Lower leg skin (tissue), 4 donors: ENCODE measurements around the gene AP1AR. TPM values are rescaled to one million over a fixed set of nuclear protein-coding genes. Genes with fewer than 3 reads are reported as not detected.

ENCODE experiments used
- DNase-seq, 2 donors: peaks; one replicate each; pipeline ENCODE4 v3.0.0-alpha.2; 2019; ENCODE audit warnings: low spot score in 2 of 2
- H3K4me3 ChIP-seq: fragments of 200-600 bp; sonication (generic); 2 replicates; pipeline ENCODE4 v1.5.1; 2017; ENCODE audit warnings: mild to moderate bottlenecking, low read depth; ENCODE audit not compliant: poor library complexity, severe bottlenecking
- POLR2A ChIP-seq, 2 donors: fragments of 450-650 bp; IDR thresholded peaks; one replicate each; pipeline ENCODE4 v1.6.1; 2016 to 2017; ENCODE audit warnings: antibody characterized with exemption in 2 of 2, mild to moderate bottlenecking in 1 of 2, moderate library complexity in 1 of 2
- WGBS, 2 donors: methylation state at CpG; one replicate each; pipeline ENCODE4 v1.1.5; 2018; 5-methylcytosine and 5-hydroxymethylcytosine counted together
- intact Hi-C: fragments of 100-400 bp; cut with DNase I; formaldehyde crosslinking; loops from one replicate; pipeline ENCODE4 v1.15.0; 2023; ENCODE audit warnings: low total_unique reads
- total RNA-seq, 4 donors: library from RNA; depleted of rRNA; stranded (reverse); fragments of >200 nt; gene quantifications; one replicate each; pipeline ENCODE4 v1.1.0, GENCODE V29; 2016
- TF ChIP-seq, protein P1 (sequence below), 3 donors: fragments of 450-650 bp; IDR thresholded peaks; one replicate each; pipeline ENCODE4 v1.5.1; 2016; ENCODE audit warnings: antibody characterized with exemption in 3 of 3, mild to moderate bottlenecking in 3 of 3, moderate library complexity in 2 of 3

Gene AP1AR
- 10 to 100 TPM; 12.9 to 24.9 (median 17.4) TPM for total RNA-seq

- peak; percentile 75 to 96 for DNase-seq
- peak within 1 kb of the TSS; percentile 98 for H3K4me3 ChIP-seq
- intact Hi-C loops, result no loop called here
- 0% methylated on average over 39 to 62 of the region's 70 CpGs for WGBS, 2 donors
- TF ChIP-seq, protein P1, sequence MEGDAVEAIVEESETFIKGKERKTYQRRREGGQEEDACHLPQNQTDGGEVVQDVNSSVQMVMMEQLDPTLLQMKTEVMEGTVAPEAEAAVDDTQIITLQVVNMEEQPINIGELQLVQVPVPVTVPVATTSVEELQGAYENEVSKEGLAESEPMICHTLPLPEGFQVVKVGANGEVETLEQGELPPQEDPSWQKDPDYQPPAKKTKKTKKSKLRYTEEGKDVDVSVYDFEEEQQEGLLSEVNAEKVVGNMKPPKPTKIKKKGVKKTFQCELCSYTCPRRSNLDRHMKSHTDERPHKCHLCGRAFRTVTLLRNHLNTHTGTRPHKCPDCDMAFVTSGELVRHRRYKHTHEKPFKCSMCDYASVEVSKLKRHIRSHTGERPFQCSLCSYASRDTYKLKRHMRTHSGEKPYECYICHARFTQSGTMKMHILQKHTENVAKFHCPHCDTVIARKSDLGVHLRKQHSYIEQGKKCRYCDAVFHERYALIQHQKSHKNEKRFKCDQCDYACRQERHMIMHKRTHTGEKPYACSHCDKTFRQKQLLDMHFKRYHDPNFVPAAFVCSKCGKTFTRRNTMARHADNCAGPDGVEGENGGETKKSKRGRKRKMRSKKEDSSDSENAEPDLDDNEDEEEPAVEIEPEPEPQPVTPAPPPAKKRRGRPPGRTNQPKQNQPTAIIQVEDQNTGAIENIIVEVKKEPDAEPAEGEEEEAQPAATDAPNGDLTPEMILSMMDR (IDR thresholded peaks at IDR 0.05), result no peak
- no peak for TF ChIP-seq POLR2A (IDR thresholded peaks at IDR 0.05)
These were observed at the start of gene AP1AR for GRCh38 chr4:112231779-112232713. Gene AP1AR, plus strand, starts transcription at chr4:112231787. Its CDS starts 305 bp downstream, at chr4:112232092.

DNA sequence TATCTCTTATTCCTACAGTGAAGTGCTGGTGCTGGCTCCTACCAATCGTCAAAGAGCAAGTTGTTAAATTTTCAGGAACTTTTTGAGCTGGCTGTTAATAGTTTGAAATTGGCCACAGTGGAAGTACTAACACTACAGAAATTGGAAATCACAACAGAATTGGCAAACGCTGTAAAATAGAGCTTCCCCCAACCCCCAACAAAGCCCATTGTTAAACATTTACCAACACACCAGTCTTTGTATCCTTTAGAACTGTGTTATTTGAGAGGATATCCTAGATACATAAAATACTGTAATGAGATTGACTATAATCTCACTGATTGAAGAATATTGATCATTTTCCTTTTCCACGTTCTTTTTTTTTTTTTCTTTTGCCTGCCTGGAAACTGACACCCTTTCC, 49.0 kb upstream of the AP1AR start:
- WGBS, 2 donors, result 81 to 87% methylated on average over 3 of the region's 3 CpGs
- DNase-seq, result no peak
- no peak overlapping the region for H3K4me3 ChIP-seq
- intact Hi-C loops, result no loop called here
- TF ChIP-seq POLR2A (IDR thresholded peaks at IDR 0.05), result no peak
- TF ChIP-seq, protein P1 (IDR thresholded peaks at IDR 0.05), result no peak

DNA sequence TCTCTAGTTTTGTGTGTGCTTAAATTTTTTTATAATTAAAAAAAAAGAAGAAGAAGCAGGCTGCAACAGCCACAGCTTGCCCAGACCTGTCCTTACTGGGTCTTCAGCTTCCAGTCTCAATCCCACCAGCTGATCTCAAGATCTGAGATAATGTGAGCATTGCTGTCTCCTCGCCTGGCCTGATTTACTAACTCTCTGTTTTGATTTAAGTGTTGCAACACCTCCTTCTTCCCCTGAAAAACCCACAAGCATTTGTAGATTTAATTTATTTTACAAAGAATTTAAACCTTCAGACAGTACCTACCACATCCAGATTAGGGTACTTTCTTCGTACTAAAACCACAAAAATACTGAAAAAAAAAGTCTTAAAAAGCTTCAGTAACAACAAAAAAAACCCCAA, 48.3 kb upstream of the AP1AR start:
- DNase-seq, result no peak
- intact Hi-C loops, result no loop called here
- WGBS, 2 donors, result 72 to 79% methylated on average over 2 of the region's 2 CpGs
- TF ChIP-seq, protein P1 (IDR thresholded peaks at IDR 0.05), result no peak
- TF ChIP-seq POLR2A (IDR thresholded peaks at IDR 0.05), result no peak
- no peak overlapping the region for H3K4me3 ChIP-seq

- TF ChIP-seq, protein P1 (IDR thresholded peaks at IDR 0.05), result no peak
- TF ChIP-seq POLR2A (IDR thresholded peaks at IDR 0.05), result no peak
- no peak overlapping the region for H3K4me3 ChIP-seq
- DNase-seq, result no peak
- intact Hi-C loops, result no loop called here
- WGBS, 2 donors, result 92 to 96% methylated on average over 1 of the region's 1 CpG
These were observed 47.1 kb upstream of the AP1AR start for GRCh38 chr4:112184438-112184837.

DNA sequence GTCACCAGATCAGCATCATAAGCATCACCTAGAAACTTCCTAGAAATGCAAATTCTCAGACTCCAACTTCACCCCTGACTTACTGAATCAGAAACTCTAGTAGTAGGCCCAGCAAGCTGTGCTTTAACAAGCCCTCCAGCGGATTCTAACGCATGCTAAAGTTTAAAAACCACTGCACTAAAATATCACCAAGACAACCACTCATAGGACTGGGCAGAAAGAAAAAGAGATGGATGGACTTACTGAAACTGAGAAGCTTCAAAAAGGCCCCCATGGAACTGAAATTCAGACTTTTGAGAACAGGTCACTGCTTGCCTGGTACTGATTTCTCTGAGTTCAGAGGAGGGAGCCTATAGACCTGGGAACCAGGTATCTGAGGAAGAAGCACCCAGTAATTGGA, 46.3 kb upstream of the AP1AR start:
- no peak for DNase-seq
- 96 to 100% methylated on average over 2 of the region's 2 CpGs for WGBS, 2 donors
- no peak overlapping the region for H3K4me3 ChIP-seq
- intact Hi-C loops, result no loop called here
- TF ChIP-seq POLR2A (IDR thresholded peaks at IDR 0.05), result no peak
- TF ChIP-seq, protein P1 (IDR thresholded peaks at IDR 0.05), result no peak
